Osteoblast (primary cell): ENCODE results near the gene NR5A2. TPM values are rescaled to one million over a fixed set of nuclear protein-coding genes. Genes with fewer than 3 reads are reported as not detected.

Experiments
- DNase-seq: peaks from one replicate; pipeline ENCODE4 v3.0.0; 2011; ENCODE audit warnings: low spot score, mixed read lengths; ENCODE audit not compliant: insufficient read length; ENCODE audit errors: missing footprints
- H2AFZ ChIP-seq: 2 replicates; pipeline ENCODE4 v1.6.0; 2011; ENCODE audit warnings: mild to moderate bottlenecking, low read length
- H3K27ac ChIP-seq: 2 replicates; pipeline ENCODE4 v1.5.1; 2011; ENCODE audit warnings: mild to moderate bottlenecking, low read depth, low read length, moderate library complexity
- H3K27me3 ChIP-seq: 2 replicates; pipeline ENCODE4 v1.6.0; 2012; ENCODE audit warnings: mild to moderate bottlenecking, control low read depth, inconsistent platforms, low read length, moderate library complexity; ENCODE audit not compliant: insufficient read depth
- H3K36me3 ChIP-seq: 2 replicates; pipeline ENCODE4 v1.5.1; 2011; ENCODE audit warnings: mild to moderate bottlenecking, low read length, control low read depth, moderate library complexity; ENCODE audit not compliant: insufficient read depth
- H3K4me1 ChIP-seq: 2 replicates; pipeline ENCODE4 v1.5.1; 2011; ENCODE audit warnings: mild to moderate bottlenecking, low read length, control low read depth, moderate library complexity; ENCODE audit not compliant: insufficient read depth
- H3K4me2 ChIP-seq: 2 replicates; pipeline ENCODE4 v1.6.0; 2011; ENCODE audit warnings: mild to moderate bottlenecking, low read length; ENCODE audit not compliant: insufficient read depth
- H3K4me3 ChIP-seq: fragments of 200-600 bp; sonication (generic); 3 replicates; pipeline ENCODE4 v1.5.1; 2012; ENCODE audit warnings: mild to moderate bottlenecking, low read length, inconsistent platforms; ENCODE audit not compliant: insufficient read depth
- H3K79me2 ChIP-seq: 2 replicates; pipeline ENCODE4 v1.6.0; 2012; ENCODE audit warnings: mild to moderate bottlenecking, low read length, control low read depth, inconsistent platforms; ENCODE audit not compliant: insufficient read depth
- H3K9me3 ChIP-seq: 2 replicates; pipeline ENCODE4 v1.5.1; 2011; ENCODE audit warnings: low read depth, low read length, control low read depth
- H4K20me1 ChIP-seq: 2 replicates; pipeline ENCODE4 v1.6.0; 2012; ENCODE audit warnings: mild to moderate bottlenecking, low read length, control low read depth; ENCODE audit not compliant: insufficient read depth
- CTCF ChIP-seq: IDR thresholded peaks from 2 replicates; pipeline ENCODE4 v1.5.1; 2011; ENCODE audit warnings: mild to moderate bottlenecking, low read depth, low read length, moderate library complexity; ENCODE audit errors: extremely low read depth
- total RNA-seq: library from RNA; depleted of rRNA; stranded (reverse); fragments of >200 nt; gene quantifications from 2 replicates; pipeline ENCODE4 v1.2.3, GENCODE V29; 2012

Gene NR5A2
- total RNA-seq, 1 donor = not detected

DNA sequence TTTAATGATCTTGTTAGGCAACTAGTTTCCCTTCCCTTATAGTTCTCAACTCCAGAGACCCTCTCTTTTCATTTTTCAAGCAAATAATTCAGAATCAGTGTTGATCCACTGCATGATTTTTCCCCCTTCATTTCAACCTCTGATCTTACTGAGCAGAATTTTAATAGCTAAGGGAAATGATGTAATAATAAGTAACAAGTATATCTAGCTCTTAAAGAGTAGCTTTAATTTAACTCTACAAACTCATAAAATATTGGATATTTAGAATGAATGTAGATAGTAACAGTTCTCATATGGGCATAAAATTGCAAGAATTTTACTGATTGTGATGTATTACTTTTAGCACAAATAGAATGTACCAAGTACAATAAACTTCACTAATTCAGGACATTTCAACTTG lies 130.2 kb downstream of the NR5A2 start:
- Histone ChIP-seq H3K36me3 (no peaks in the 10 kb centered on the region), H3K4me1 (no peaks in the 10 kb centered on the region), H3K9me3 (no peaks in the 10 kb centered on the region), H2AFZ (no peak overlapping the region), H3K4me3 (no peak overlapping the region), H3K79me2 (no peaks in the 10 kb centered on the region), H3K27ac (no peak overlapping the region), H4K20me1 (no peaks in the 10 kb centered on the region), H3K4me2 (no peak overlapping the region), H3K27me3 (no peaks in the 10 kb centered on the region)
- no peak for DNase-seq
- no peak for TF ChIP-seq CTCF

DNA sequence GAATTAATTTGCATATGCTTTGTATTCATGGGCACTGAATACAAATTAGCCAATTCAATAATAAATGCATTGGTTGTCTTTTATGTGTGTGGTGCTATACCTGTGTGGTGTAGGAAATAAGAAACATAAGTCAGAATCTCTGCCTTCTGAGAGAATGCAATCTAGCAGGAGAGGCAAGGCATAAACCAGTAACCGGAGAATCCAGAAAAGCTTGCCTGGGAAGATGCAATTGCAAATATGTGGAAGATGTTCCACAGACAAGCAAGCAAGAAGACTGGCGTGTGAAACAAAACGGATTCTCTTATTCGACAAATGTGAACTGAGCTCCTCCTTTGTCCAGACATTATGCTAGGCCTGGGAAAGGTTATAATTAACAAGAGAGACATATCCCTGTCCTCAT lies 134.3 kb downstream of the NR5A2 start:
- Histone ChIP-seq H3K4me3 (no peak overlapping the region), H3K4me2 (no peak overlapping the region), H4K20me1 (no peaks in the 10 kb centered on the region), H3K27me3 (no peaks in the 10 kb centered on the region), H2AFZ (no peak overlapping the region), H3K4me1 (no peaks in the 10 kb centered on the region), H3K9me3 (no peaks in the 10 kb centered on the region), H3K79me2 (no peaks in the 10 kb centered on the region), H3K36me3 (no peaks in the 10 kb centered on the region), H3K27ac (no peak overlapping the region)
- no peak for TF ChIP-seq CTCF
- DNase-seq = no peak

DNA sequence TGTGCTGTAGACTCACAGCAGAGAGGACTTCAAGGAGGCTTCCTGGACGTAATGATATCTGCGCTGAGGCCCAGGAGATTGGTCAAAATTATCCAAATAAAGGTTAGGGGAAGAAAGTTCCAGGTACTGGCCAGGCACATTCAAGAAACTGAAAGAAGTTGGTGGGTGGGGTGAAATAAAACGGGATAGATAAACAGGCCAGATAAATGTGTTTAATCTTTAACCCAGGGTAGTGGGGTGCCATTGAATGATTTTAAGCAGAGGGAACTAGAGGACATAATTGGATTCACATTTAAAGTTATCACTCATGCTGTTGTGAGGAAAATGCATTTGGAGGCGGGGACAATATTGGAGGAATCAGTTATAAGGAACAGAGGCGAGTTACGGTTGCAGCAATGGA lies 134.7 kb downstream of the NR5A2 start:
- TF ChIP-seq CTCF = no peak
- no peak overlapping the region for H3K4me3 ChIP-seq
- no peaks in the 10 kb centered on the region for H3K79me2 ChIP-seq
- H3K9me3 ChIP-seq = no peaks in the 10 kb centered on the region
- DNase-seq = no peak
- H4K20me1 ChIP-seq = no peaks in the 10 kb centered on the region
- no peaks in the 10 kb centered on the region for H3K27me3 ChIP-seq
- H3K4me2 ChIP-seq = no peak overlapping the region
- no peak overlapping the region for H3K27ac ChIP-seq
- no peaks in the 10 kb centered on the region for H3K4me1 ChIP-seq
- H3K36me3 ChIP-seq = no peaks in the 10 kb centered on the region
- H2AFZ ChIP-seq = no peak overlapping the region

DNA sequence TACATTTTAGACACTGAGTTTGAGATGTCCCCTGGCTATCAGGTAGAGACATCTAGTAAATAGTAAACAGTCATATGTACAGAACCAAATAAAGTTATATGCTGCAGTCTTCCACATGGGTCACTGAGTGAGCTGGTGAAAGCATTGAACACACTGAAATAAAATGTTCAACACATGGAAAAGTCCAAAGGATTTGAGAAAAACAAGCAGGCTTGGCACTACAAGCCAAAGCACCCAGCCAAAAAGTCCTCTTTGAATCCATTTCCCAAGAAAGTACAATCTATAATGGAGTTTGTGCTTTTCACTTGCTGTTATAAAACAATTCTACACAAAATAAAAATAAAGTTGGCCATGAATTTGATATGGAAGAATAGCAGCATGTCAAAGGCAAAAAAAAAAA lies 135.4 kb downstream of the NR5A2 start:
- Histone ChIP-seq H3K27ac (no peak overlapping the region), H3K4me2 (no peak overlapping the region), H3K79me2 (no peaks in the 10 kb centered on the region), H3K4me1 (no peaks in the 10 kb centered on the region), H3K36me3 (no peaks in the 10 kb centered on the region), H2AFZ (no peak overlapping the region), H3K4me3 (no peak overlapping the region), H3K27me3 (no peaks in the 10 kb centered on the region), H3K9me3 (no peaks in the 10 kb centered on the region), H4K20me1 (no peaks in the 10 kb centered on the region)
- no peak for DNase-seq
- no peak for TF ChIP-seq CTCF
